Heart left ventricle (tissue), 13 donors: ENCODE data around the gene EEF2KMT.

Experiments
- POLR2A ChIP-seq, 2 donors: fragments of 450-650 bp; IDR thresholded peaks; one replicate each; pipeline ENCODE4 v1.6.1; 2017; ENCODE audit warnings: antibody characterized with exemption in 2 of 2, mild to moderate bottlenecking in 2 of 2, moderate library complexity in 2 of 2
- TF ChIP-seq, protein P1 (sequence below), 12 donors: fragments of 200-600 bp; sonication (generic) in 4 of 12; IDR thresholded peaks; one replicate each; pipeline versions ENCODE4 v1.5.0 to v1.8.0; 2018 to 2022; ENCODE audit warnings: antibody characterized with exemption in 12 of 12, mild to moderate bottlenecking in 5 of 12
- donor health status: ischemic (EF 13 %, LVEDD 7.1; RV severe dilation, severe dysfunction).
- donor health status: DM: no; HTN: yes; CAD: no.
- donor health status: DM: no; HTN: no; CAD: no.
- donor health status: ischemic (EF 25% LVEDD 6.9; RV normal size, moderate dysfunction).
- donor health status: ischemic (EF 25% LVEDD 5.7; RV mildly dilated, moderate dysfunction).
- donor health status: ischemic (EF 35%, LVEDD 5.7; RV mildly dilated, moderate dysfunction).
- donor health status: nonischemic (EF 11% LVEDD 7.7; RV severe dilation, severe dysfunction).
- donor health status: DM: yes; HTN: yes; CAD: no.
- donor health status: PGD.
- donor health status: ischemic (EF 29% LVEDD 5.4; RV normal size, mild dysfunction).
- donor health status: nonischemic (EF 23%, LVEDD 6.1; RV moderate dilation, normal function).

DNA sequence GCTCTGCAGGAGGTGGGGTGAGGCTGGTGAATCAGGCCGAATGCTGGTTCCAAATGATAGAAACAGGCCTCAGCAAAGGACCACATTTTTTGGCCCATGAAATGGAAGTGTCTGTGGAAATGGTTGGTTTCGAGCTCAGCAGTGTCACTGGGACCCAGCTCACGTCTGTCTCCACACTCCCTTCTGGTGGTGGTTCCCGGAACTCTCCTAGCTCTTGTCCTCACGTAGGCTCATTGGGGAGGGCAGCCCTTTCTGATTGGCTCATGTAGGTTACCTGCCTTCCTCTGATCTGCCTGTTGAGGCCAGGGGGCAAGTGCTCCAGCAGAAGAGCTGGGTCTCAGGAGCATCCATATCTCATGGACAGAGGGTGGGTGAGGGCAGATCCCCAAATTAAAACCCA is 22.0 kb downstream of the EEF2KMT start:
- TF ChIP-seq, protein P1, sequence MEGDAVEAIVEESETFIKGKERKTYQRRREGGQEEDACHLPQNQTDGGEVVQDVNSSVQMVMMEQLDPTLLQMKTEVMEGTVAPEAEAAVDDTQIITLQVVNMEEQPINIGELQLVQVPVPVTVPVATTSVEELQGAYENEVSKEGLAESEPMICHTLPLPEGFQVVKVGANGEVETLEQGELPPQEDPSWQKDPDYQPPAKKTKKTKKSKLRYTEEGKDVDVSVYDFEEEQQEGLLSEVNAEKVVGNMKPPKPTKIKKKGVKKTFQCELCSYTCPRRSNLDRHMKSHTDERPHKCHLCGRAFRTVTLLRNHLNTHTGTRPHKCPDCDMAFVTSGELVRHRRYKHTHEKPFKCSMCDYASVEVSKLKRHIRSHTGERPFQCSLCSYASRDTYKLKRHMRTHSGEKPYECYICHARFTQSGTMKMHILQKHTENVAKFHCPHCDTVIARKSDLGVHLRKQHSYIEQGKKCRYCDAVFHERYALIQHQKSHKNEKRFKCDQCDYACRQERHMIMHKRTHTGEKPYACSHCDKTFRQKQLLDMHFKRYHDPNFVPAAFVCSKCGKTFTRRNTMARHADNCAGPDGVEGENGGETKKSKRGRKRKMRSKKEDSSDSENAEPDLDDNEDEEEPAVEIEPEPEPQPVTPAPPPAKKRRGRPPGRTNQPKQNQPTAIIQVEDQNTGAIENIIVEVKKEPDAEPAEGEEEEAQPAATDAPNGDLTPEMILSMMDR (IDR thresholded peaks at IDR 0.05) = no peak
- TF ChIP-seq POLR2A (IDR thresholded peaks at IDR 0.05) = no peak
